IMR-90 (cell line): ENCODE results near the gene ULK2. TPM values are rescaled to one million over a fixed set of nuclear protein-coding genes. Genes with fewer than 3 reads are reported as not detected.

Experiments
- ATAC-seq: fragments of 200-7000 bp; cut with Tn5 transposase; 2 replicates; pipeline ENCODE4 v1.9.1; 2020; ENCODE audit warnings: low read depth, mild to moderate bottlenecking, moderate library complexity
- BruUV-seq: library from RNA; stranded (reverse); fragments of 400-500 nt; replicated peaks from 2 replicates; lab custom pipeline; 2021; lab: Mats Ljungman, UMichigan
- CTCF ChIA-PET: fragments of 300-600 bp; formaldehyde crosslinking; extraction: SDS; loops from one replicate; lab custom pipeline; 2021; ENCODE audit warnings: antibody characterized with exemption; lab: Yijun Ruan, JAX
- POLR2A ChIA-PET: fragments of 300-600 bp; sonication (Branson Sonifier 250); formaldehyde crosslinking; loops from one replicate; lab custom pipeline; 2022; ENCODE audit warnings: antibody characterized with exemption; ENCODE audit not compliant: unreplicated experiment; lab: Charles Lee
- DNase-seq: peaks from one replicate; pipeline ENCODE4 v3.0.0; 2013
- H2AFZ ChIP-seq: replicated peaks from 2 replicates; pipeline ENCODE3; 2013; ENCODE audit warnings: low read length, mild to moderate bottlenecking; ENCODE audit not compliant: poor library complexity
- H2AK5ac ChIP-seq: 2 replicates; pipeline ENCODE4 v1.6.1; 2013; ENCODE audit warnings: low read depth, low read length, inconsistent platforms
- H2AK9ac ChIP-seq: replicated peaks from 2 replicates; pipeline ENCODE3; 2013; ENCODE audit warnings: mild to moderate bottlenecking, low read depth, low read length, moderate library complexity; ENCODE audit not compliant: poor library complexity
- H2BK120ac ChIP-seq: 2 replicates; pipeline ENCODE4 v1.6.1; 2013; ENCODE audit warnings: low read depth, low read length, inconsistent platforms
- H2BK15ac ChIP-seq: 3 replicates; pipeline ENCODE4 v1.6.1; 2013; ENCODE audit warnings: low read depth, low read length, inconsistent platforms
- H2BK20ac ChIP-seq: 2 replicates; pipeline ENCODE4 v1.6.1; 2013; ENCODE audit warnings: low read depth, mild to moderate bottlenecking, inconsistent platforms, low read length, moderate library complexity
- H2BK5ac ChIP-seq: 2 replicates; pipeline ENCODE4 v1.6.1; 2013; ENCODE audit warnings: mild to moderate bottlenecking, low read depth, low read length, inconsistent platforms; ENCODE audit not compliant: poor library complexity, severe bottlenecking
- H3K14ac ChIP-seq: replicated peaks from 2 replicates; pipeline ENCODE4 v1.6.1; 2013; ENCODE audit warnings: low read depth, low read length, inconsistent platforms
- H3K18ac ChIP-seq: 2 replicates; pipeline ENCODE4 v1.6.1; 2013; ENCODE audit warnings: low read depth, low read length, control low read depth
- H3K23ac ChIP-seq: 2 replicates; pipeline ENCODE4 v1.6.1; 2013; ENCODE audit warnings: low read depth, low read length, inconsistent platforms
- H3K27ac ChIP-seq: 2 replicates; pipeline ENCODE4 v1.5.1; 2013; ENCODE audit warnings: mild to moderate bottlenecking, control low read depth, low read length; ENCODE audit not compliant: insufficient read depth
- H3K27me3 ChIP-seq: 2 replicates; pipeline ENCODE4 v1.6.1; 2013; ENCODE audit warnings: low read length; ENCODE audit not compliant: control insufficient read depth, insufficient read depth
- H3K36me3 ChIP-seq: 2 replicates; pipeline ENCODE4 v1.6.1; 2013; ENCODE audit warnings: low read length, mixed read lengths; ENCODE audit not compliant: control insufficient read depth, insufficient read depth
- H3K4ac ChIP-seq: 2 replicates; pipeline ENCODE4 v1.6.1; 2013; ENCODE audit warnings: low read depth, low read length, inconsistent platforms
- H3K4me1 ChIP-seq: 2 replicates; pipeline ENCODE4 v1.6.1; 2013; ENCODE audit warnings: low read length, mixed read lengths; ENCODE audit not compliant: control insufficient read depth, insufficient read depth
- H3K4me2 ChIP-seq: 2 replicates; pipeline ENCODE4 v1.6.1; 2013; ENCODE audit warnings: low read depth, mild to moderate bottlenecking, control low read depth, low read length, moderate library complexity
- H3K4me3 ChIP-seq: 2 replicates; pipeline ENCODE4 v1.5.1; 2013; ENCODE audit warnings: low read depth, mild to moderate bottlenecking, control low read depth, low read length, moderate library complexity; ENCODE audit not compliant: insufficient read depth
- H3K56ac ChIP-seq: 2 replicates; pipeline ENCODE4 v1.6.1; 2013; ENCODE audit warnings: low read length, inconsistent platforms; ENCODE audit not compliant: insufficient read depth; ENCODE audit errors: extremely low read depth
- H3K79me1 ChIP-seq, 2 experiments: 2 replicates each; pipeline ENCODE4 v1.6.1; 2013; ENCODE audit warnings: low read length in 2 of 2, inconsistent platforms in 1 of 2, low read depth in 1 of 2
- H3K9ac ChIP-seq: 2 replicates; pipeline ENCODE4 v1.6.1; 2013; ENCODE audit warnings: low read depth, low read length, control low read depth
- H3K9me1 ChIP-seq: 2 replicates; pipeline ENCODE4 v1.6.1; 2013; ENCODE audit warnings: low read length, inconsistent platforms; ENCODE audit not compliant: insufficient read depth
- H3K9me3 ChIP-seq: 2 replicates; pipeline ENCODE4 v1.6.1; 2013; ENCODE audit warnings: low read length; ENCODE audit not compliant: control insufficient read depth, insufficient read depth
- H4K20me1 ChIP-seq: 2 replicates; pipeline ENCODE4 v1.6.1; 2013; ENCODE audit warnings: low read length, inconsistent platforms; ENCODE audit not compliant: insufficient read depth
- H4K5ac ChIP-seq: 2 replicates; pipeline ENCODE4 v1.6.1; 2013; ENCODE audit warnings: mild to moderate bottlenecking, low read depth, low read length, control low read depth
- H4K8ac ChIP-seq, 2 experiments: 2 replicates each; pipeline ENCODE4 v1.6.1; 2013; ENCODE audit warnings: low read depth in 2 of 2, low read length in 2 of 2, control low read depth in 1 of 2, inconsistent platforms in 1 of 2
- H4K91ac ChIP-seq: 2 replicates; pipeline ENCODE4 v1.6.1; 2013; ENCODE audit warnings: low read depth, low read length, inconsistent platforms; ENCODE audit not compliant: insufficient read depth
- CEBPB ChIP-seq: IDR thresholded peaks from 2 replicates; pipeline ENCODE4 v1.6.1; 2012; ENCODE audit warnings: low read depth, low read length, improper control_type of control experiment
- CTCF ChIP-seq: conservative IDR thresholded peaks from 2 replicates; pipeline ENCODE4 v1.5.1; 2012; ENCODE audit warnings: mild to moderate bottlenecking, low read depth, low read length, improper control_type of control experiment
- FOS ChIP-seq: fragments of 150-350 bp; IDR thresholded peaks from 2 replicates; pipeline ENCODE4 v1.6.1; 2016; ENCODE audit warnings: low read depth, low read length
- MAFK ChIP-seq: IDR thresholded peaks from 2 replicates; pipeline ENCODE4 v1.6.1; 2012; ENCODE audit warnings: low read depth, low read length, improper control_type of control experiment
- MAZ ChIP-seq: IDR thresholded peaks from 2 replicates; pipeline ENCODE4 v1.6.1; 2012; ENCODE audit warnings: low read depth, mild to moderate bottlenecking, low read length, improper control_type of control experiment, moderate library complexity, borderline replicate concordance
- NFE2L2 ChIP-seq: fragments of 150-350 bp; IDR thresholded peaks from 2 replicates; pipeline ENCODE4 v1.6.1; 2016; ENCODE audit warnings: low read depth, mild to moderate bottlenecking, low read length
- POLR2A ChIP-seq: IDR thresholded peaks from 2 replicates; pipeline ENCODE4 v1.6.1; 2012; ENCODE audit warnings: mild to moderate bottlenecking, low read depth, low read length
- RAD21 ChIP-seq: IDR thresholded peaks from 2 replicates; pipeline ENCODE4 v1.6.1; 2012; ENCODE audit warnings: low read length, improper control_type of control experiment
- RCOR1 ChIP-seq: IDR thresholded peaks from 2 replicates; pipeline ENCODE4 v1.6.1; 2012; ENCODE audit warnings: mild to moderate bottlenecking, low read length, improper control_type of control experiment; ENCODE audit not compliant: insufficient replicate concordance
- RFX5 ChIP-seq: IDR thresholded peaks from 2 replicates; pipeline ENCODE4 v1.8.0; 2012; ENCODE audit warnings: low read depth, mild to moderate bottlenecking, low read length, moderate library complexity
- WGBS, 2 experiments: methylation state at CpG; one replicate each; pipeline versions ENCODE4 v1.1.5 to v1.1.7; 2013; ENCODE audit warnings: missing lambda C conversion rate in 2 of 2; ENCODE audit not compliant: insufficient read length in 1 of 2; ENCODE audit errors: extremely low coverage in 2 of 2; 5-methylcytosine and 5-hydroxymethylcytosine counted together
- dilution Hi-C: fragments of 300-500 bp; cut with HindIII; formaldehyde crosslinking; loops from one replicate; pipeline ENCODE4 v1.14.3; 2018; ENCODE audit warnings: low sequenced_read_pairs; ENCODE audit not compliant: unreplicated experiment
- in situ Hi-C: fragments of 300-500 bp; cut with MboI; formaldehyde crosslinking; loops from 3 replicates; pipeline ENCODE4 v1.14.3; 2019; ENCODE audit warnings: low sequenced_read_pairs, inconsistent platforms, mixed read lengths
- intact Hi-C: fragments of 100-400 bp; cut with micrococcal nuclease; formaldehyde crosslinking; loops from 2 replicates; pipeline ENCODE4 v1.10.0; 2022
- polyA plus RNA-seq, 3 experiments: library from polyadenylated mRNA; depleted of rRNA; stranded (reverse); fragments of >200 nt; gene quantifications; 2 replicates each; pipeline ENCODE4 v1.2.3, GENCODE V29; 2012; ENCODE audit warnings: low replicate concordance in 1 of 3
- total RNA-seq: library from RNA; depleted of rRNA; stranded (reverse); fragments of >200 nt; gene quantifications from 2 replicates; pipeline ENCODE4 v1.2.3, GENCODE V29; 2012

The ULK2 gene
- total and polyA plus RNA-seq, 2 of the 4 experiments (the other 2 are of a cell fraction) = 8.9 to 10.8 TPM

GRCh38 chr17:19877364-19877945 is 9.7 kb upstream of the ULK2 start:
- H2BK120ac ChIP-seq = no peak overlapping the region

More at GRCh38 chr17:19877364-19877945, 9.7 kb upstream of the ULK2 start:
- no peak overlapping the region for H3K9ac ChIP-seq
- H3K4me3 ChIP-seq = no peak overlapping the region
- H3K4me2 ChIP-seq = no peak overlapping the region
- in situ Hi-C loops (no loop called here), dilution Hi-C loops (no loop called here), intact Hi-C loops (no loop called here)
- H3K4ac ChIP-seq = no peak overlapping the region
- no TSS peak for BruUV-seq
- no peaks in the 10 kb centered on the region for H3K9me1 ChIP-seq
- CTCF ChIA-PET = no interaction called here
- H3K4me1 ChIP-seq = no peaks in the 10 kb centered on the region
- H3K27ac ChIP-seq = no peak overlapping the region
- no peak overlapping the region for H2BK20ac ChIP-seq
- no peaks in the 10 kb centered on the region for H3K9me3 ChIP-seq
- no peak overlapping the region for H3K18ac ChIP-seq
- H3K79me1 ChIP-seq = no peaks in the 10 kb centered on the region
- POLR2A ChIA-PET = no interaction called here
- no peak overlapping the region for H4K91ac ChIP-seq
- H2BK5ac ChIP-seq = no peak overlapping the region
- H4K20me1 ChIP-seq = no peaks in the 10 kb centered on the region
- no peak overlapping the region for H2AK5ac ChIP-seq
- no CpG with 5 or more reads among the region's 6 CpGs for WGBS, 2 experiments
- no peak overlapping the region for H3K14ac ChIP-seq
- TF ChIP-seq CEBPB (no peak), MAZ (no peak), RCOR1 (no peak), MAFK (no peak), RAD21 (no peak), RFX5 (no peak), FOS (no peak), CTCF (no peak), NFE2L2 (no peak), POLR2A (no peak)
- no peak overlapping the region for H3K23ac ChIP-seq
- peaks cover 12% of the 10 kb centered on the region for H3K27me3 ChIP-seq
- no peak overlapping the region for H4K5ac ChIP-seq
- no peaks in the 10 kb centered on the region for H3K36me3 ChIP-seq
- H2AK9ac ChIP-seq = no peak overlapping the region
- H3K56ac ChIP-seq = no peak overlapping the region
- DNase-seq (no peak), ATAC-seq (no peak)
- H4K8ac ChIP-seq = no peak overlapping the region
- H2BK15ac ChIP-seq = no peak overlapping the region
- H2AFZ ChIP-seq = no peak overlapping the region
